Measurements from ENCODE around the gene PITPNM3.

The PITPNM3 gene

DNA sequence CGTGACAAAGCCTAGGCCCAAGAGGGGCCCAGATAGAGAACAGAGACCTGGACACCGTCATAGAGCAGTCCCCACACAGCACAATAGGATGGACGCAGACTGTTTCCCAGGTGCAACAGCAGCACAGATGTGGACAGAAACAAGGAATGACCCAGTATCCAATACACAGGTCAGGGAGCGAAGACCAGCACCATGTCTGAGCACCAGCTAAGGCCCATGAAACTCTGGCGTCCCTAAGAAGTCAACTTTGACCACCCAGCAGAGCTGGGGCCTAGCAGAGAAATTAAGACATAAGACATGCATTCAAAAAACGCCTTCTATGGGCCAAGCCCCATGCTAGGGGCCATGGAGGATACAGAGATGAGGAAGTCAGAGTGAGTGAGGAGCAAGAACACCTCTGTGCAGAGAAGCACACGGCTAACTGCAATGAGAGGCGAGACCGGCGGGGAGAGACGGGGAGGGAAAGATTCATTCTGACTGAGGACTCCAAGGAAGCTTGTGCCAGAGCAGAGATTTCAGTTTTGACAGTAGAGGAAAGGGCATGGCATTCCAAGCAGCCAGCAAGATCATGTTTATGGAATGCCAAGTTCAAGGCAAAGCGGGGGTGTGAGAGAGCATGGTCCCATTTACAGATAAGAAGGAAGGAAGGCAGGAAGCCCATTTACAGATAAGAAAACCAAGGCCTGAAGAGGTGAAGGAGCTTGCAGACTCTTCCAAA lies 50.8 kb downstream of the PITPNM3 start:
- no peak for DNase-seq (ENCODE audit: low read depth, low spot score)

DNA sequence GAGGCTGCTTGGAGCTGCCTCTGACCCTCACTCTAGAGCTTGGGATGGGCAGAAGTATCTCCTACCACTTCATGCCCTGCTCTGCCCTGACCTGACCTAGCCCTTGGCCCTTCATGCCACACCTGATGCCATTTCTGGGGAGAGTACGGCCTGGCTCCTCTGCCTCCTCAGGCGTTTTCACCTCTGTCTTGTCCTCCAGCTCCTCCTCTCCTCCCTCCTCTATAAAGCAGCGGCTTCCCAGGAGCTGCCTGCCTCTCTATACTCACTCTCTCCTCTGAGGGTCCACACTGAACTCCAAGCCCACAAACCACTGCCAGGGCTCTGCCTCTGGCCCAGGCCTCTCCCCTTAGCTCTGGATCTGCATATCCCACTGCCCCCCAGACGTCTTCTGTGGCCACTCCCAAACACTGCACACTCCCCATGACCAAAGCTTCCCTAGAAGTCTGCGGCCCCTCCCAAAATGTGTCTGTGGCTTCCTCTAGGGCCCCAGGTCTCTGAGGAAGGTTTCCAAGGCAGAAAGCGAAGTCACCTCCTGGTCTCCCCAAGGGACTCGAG lies 52.6 kb downstream of the PITPNM3 start:
- no peak overlapping the region for H3K27ac ChIP-seq
- DNase-seq (ENCODE audit: low read depth, low spot score): no peak

More for the DNA sequence above, 50.8 kb downstream of the PITPNM3 start:
- peak overlapping the region; percentile 90 for H3K27ac ChIP-seq

DNA sequence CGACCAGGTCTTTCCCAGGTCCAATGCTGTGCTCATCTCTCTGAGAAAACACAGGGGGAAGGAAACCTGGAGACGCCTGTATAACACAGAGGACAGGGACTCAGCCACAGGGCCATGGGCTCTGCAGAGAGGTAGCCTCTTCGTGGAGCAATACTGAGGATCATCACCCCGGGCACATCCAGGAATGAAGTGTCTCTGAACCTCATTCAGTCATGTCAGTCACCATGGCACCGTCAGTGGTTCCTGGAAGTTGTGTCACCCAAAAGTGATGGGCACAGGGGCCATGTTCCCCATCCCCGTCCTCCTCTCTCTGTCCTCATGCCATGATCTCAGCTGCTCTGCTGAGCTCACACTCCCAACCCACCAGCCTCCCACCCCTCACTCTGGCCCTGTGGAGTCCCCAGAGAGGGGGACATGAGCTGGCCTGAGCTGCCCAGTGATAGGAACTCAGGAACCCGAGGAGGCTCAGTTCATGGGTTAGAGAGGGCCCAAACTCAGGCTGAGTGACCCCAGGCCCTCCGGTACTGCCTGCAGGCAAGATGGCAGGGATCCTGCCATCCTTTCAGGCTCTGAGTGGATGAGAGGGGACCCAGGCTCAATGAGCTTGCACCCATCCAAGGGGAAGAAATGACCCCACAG lies 53.4 kb downstream of the PITPNM3 start:
- no peak for DNase-seq (ENCODE audit: low read depth, low spot score)
- no peak overlapping the region for H3K27ac ChIP-seq

DNA sequence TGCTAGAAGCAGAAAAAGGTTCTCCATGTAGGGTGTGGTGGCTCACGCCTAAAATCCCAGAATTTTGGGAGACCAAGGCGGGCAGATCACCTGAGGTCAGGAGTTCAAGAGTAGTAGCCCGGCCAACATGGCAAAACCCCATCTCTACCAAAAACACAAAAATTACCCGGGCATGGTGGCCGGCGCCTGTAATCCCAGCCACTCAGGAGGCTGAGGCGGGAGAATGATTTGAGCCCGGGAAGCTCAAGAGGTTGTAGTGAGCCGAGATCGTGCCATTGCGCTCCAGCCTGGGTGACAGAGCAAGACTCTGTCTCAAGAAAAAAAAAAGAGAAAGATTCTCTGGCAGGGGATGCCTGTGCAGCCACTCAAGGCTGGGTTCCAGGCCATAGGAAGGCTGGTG lies 54.2 kb downstream of the PITPNM3 start:
- DNase-seq (ENCODE audit: low read depth, low spot score): no peak
- H3K27ac ChIP-seq: no peak overlapping the region

DNA sequence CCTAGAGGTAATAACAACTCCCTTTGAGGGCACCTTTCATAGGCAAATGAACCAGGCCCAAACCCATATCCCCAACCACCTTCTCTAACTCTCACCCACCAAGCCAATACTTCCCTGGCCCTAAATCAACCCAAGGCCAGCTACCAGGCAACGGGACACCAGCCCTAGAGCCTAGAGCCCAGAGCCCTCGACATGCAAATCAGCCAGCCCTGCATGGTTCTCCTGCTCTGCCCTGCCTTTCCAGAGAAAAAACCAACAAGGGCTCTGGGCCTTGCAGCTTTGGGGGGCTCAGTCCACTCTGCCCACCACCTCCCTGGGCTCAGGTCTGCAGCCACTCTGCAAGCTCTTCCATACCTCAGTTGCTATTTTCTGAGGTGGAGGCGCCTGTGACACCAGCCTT lies 55.0 kb downstream of the PITPNM3 start:
- no peak overlapping the region for H3K27ac ChIP-seq
- no peak for DNase-seq (ENCODE audit: low read depth, low spot score)

DNA sequence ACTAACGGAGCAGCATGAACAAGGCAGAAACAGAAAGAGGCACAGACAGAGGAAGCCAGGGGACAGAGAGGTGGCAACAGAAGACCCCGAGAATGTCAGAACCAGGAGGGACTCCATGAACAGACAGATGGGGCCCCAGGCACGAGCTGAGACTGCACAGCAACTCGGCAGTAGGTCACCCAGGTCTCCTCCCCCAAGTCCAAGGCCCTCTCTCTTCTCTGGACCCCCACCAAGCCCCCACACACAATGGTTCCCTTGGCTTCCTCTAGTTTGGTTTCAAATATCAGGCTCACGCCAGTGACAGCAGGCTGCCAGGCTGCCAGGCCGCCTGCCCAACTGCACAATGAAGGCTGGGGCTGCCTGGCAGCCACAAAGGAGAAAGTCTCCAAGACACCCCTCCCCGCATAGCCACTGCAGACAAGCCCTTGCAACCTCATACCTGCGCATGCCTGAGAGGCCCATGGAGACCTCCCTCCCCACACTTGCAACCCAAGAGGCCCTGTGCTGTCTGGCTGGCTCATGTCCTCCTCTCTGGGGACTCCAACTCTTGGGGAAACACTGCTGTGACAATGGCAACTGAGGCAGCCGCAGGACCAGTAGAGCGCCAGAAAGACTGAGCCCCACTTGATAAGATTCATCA lies 57.3 kb downstream of the PITPNM3 start:
- DNase-seq (ENCODE audit: low read depth, low spot score): no peak
- no peak overlapping the region for H3K27ac ChIP-seq

DNA sequence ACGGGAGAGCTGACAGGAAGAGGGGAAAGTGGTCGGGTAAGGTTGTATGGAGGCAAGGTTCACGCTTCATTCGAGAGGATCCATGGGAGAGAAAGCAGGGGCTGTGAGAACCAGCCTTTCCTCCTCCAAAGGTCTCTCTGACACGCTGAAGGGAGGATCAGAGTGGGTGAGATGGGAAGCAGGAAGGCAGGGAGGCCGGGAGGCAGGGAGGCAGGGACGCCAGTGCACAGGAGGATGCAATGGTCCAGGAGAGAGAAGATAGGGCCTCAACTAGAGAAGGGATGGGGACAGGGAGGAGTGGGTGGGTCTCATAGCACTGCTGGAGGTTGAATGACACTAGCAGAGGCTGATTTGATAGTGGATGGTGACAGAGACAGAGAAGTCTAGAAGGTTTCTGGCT lies 58.0 kb downstream of the PITPNM3 start:
- no peak for DNase-seq (ENCODE audit: low read depth, low spot score)
- H3K27ac ChIP-seq: no peak overlapping the region

DNA sequence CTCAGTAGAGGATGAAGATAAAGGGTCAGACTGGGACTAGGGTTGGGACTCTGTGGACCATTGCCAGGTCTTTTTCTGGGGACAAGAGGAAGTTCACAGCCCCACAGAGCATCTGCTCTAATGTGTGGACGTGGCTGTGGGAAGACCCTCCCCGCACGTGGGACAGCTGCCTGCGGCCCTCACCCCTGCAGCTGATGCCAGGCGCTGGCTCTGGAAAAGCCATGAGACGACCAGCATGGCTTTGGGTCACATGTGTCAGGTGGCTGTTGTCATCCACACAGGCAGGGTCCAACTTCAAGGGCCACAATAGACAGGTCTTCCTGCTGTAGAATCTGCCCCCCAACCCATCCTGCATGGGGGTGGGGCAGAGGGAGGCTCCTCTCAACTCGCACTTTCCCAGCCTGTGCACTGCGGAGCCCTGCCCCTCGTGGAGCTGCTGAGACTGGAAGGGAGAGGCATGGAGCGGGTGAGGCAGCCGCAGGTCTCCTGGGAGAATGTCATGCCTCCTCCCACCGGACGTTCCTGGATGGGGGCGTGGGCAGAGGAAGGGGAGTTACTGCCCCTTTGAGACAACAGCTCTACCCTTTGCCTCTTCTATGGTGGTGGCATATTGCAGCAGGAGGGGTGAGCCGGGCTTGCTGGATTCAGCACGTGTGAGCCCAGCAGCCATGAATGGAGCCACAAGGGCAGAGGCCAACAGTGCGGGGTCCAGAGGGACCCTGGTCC lies 58.7 kb downstream of the PITPNM3 start:
- H3K27ac ChIP-seq: no peak overlapping the region
- no peak for DNase-seq (ENCODE audit: low read depth, low spot score)

DNA sequence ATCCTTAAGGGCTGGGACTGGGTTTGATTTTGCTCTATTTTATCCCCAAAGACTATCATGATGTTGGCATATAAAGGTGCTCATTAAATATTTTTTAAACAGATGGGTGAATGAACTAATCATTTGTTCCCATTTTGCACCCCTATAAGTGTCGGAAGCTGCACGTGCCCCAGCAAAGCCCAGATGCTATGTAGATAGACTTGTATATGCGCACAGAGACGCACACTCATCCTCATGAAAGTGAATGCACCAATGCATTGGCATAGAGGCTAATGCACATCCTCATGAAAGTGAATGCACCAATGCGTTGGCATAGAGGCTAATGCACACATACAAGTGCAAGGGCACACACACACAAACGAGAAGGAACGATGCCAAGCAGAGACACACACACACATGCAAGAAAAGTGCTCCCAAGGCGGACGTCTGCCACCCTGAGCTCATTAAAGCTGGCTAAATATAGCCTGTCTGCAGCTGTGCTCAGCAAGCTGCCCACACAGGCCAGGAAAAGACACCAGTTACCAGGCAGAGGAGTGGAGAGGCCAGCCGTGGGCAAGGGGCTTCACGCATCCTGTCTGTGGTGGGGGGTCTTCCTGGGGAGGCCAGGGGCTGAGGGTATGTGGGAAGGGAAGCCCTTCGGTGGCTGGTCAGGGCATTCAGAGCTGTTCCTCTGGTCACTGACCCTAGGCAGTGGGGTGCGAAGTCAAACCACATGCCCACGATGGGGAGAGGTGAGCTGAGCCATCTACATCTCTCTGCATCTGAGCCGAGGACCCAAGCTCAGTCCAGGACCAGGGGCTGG lies 59.5 kb downstream of the PITPNM3 start:
- no peak overlapping the region for H3K27ac ChIP-seq
- no peak for DNase-seq (ENCODE audit: low read depth, low spot score)

DNA sequence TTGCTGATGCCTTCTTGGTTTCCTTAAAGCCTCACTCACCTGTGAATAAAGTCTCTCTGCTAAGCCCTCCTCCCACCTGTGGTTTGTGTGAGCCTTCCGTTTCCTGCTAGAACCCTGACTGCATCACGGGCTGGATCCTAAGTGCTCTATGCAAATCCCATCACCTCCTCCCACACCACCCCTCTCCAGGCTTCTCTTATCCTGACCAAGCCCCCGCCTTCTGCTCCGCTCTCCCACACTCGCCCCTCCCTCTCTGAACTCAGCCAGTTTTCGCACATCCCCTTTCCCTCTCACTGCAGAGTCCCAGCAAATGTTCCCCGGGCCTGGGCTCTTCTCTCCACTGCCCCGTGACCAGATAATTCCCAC lies 60.3 kb downstream of the PITPNM3 start:
- no peak overlapping the region for H3K27ac ChIP-seq
- DNase-seq (ENCODE audit: low read depth, low spot score): no peak

DNA sequence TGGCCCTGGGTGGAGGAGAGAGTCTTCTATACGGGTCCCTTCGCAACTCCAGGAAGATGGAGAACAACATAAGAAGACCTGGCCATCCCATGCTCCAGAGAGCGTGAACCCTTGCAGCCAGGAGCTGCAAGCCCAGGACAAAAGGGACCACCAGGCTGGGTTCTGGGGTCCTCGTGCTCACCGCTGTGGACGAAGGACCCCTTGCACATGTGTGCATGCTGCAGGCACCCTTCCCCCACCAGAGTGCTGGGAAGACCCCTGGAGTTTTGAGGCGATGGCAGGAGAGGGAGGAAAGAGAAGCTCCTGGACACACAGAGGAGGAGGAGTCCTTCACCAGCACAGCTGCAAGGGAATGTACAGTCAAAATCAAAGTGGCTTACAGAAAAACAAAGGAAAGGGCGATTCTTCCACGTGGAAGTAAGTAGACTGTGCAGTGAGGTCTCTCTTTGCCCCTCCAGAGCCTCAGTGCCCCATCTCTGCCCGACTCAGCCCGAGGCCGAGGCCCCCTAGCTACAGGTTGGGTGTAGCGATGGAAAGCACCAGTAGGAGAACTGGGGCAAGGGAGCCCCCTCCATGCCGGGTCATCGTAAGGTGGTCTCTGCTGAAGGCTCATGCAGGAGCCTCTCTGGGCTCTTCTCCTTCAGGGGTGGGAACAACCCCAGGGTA lies 60.8 kb downstream of the PITPNM3 start:
- H3K27ac ChIP-seq: no peak overlapping the region
- DNase-seq (ENCODE audit: low read depth, low spot score): no peak

DNA sequence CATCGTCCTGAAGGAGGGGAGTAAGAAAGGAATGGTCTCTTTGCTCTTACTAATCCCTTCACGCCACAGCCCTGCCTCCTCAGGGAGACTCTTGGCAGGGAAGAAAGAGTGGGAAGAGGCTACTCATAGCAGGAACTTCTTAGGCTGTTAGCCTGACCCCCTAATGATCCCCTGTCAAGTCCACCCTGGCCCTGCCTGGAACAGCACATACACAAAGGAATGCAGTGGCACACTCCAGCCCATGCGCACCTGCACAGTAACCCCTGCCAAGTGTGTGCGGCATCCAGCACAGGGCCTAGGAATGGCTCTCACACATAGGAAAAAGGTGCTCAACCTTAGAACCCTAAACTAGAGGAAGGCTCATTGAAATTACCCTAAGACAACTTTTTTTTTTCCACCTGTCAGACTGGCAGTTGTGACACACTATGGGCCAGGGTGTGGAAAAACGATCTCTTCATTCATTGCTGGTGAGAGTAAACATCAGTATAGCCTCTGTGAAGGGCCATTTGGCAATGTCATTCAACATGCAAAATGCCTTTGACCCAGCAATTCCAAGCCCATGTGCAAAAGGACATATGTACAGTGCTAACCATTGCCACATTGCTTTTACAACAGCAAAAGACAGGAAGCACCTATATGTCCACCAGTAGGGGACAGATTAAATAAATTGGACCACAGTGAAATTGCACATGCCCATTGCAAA lies 62.0 kb downstream of the PITPNM3 start:
- DNase-seq (ENCODE audit: low read depth, low spot score): no peak
- no peak overlapping the region for H3K27ac ChIP-seq

DNA sequence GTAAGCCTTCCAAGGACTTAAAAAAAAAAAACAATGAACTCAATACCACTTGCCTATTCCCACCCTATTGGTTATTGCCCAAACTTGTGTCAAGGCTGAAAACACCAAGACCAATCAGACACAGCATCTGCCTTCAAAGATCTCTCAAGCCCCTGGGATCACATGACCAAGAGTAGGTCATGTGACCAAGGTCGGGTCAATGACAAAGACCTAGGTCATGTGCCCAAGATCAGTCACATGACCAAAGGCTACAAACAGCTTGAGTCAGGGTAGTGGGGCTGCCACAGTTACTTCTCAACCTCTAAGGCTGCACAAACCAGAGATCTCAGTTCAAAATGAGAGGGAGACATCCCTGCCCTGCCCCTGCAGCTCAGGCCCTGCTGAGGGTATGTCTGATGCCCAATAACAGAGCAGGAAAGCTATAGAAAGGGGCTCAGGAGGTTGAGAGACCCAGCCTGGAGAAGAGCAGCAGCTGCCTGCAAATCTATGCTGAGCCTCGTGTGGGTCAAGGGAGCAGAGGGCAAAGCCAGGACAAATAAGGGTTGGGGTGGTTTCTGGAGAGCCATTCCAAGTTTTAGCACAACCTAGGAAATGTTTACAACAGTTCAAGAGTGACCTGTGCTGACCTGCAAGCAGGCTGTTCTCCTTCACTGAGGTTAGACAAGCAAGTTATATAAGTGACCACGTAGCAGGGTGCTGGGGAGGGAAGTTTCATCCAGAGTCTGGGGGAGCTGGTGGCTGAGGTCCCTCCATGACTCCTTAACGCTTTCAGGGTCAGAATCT lies 63.3 kb downstream of the PITPNM3 start:
- DNase-seq (ENCODE audit: low read depth, low spot score): no peak

DNA sequence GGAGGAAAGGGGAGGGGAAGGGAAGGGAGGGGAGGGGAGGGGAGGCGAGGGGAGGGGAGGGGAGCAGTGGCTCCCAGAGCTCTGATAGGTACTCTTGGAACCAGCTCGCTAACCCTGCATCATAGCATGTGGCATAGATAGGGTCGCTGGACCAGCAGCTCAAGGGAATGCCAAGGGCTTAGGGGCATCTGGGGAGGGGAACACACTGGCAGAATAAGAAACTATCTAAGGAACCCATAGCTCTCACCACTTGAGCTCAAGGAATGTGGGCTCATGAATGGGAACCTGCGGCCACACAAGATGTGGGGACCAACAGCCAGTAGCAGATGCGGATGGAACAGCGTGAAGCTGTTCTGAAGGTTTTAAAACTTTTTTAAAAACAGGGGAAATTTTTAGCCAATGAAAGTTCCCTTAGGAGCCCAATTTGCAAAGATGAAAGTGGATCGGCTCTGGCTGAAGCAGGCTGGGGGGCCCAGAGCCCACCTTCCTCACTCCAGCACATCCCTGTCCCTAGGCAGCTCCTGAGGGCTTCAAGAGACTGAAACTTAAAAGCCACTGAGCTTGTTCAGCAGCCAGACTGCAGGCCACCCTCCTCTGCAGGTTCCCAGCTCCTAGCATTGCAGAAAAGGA lies 65.2 kb downstream of the PITPNM3 start:
- no peak overlapping the region for H3K27ac ChIP-seq
- no peak for DNase-seq (ENCODE audit: low read depth, low spot score)

More for the DNA sequence above, 63.3 kb downstream of the PITPNM3 start:
- H3K27ac ChIP-seq: no peak overlapping the region

DNA sequence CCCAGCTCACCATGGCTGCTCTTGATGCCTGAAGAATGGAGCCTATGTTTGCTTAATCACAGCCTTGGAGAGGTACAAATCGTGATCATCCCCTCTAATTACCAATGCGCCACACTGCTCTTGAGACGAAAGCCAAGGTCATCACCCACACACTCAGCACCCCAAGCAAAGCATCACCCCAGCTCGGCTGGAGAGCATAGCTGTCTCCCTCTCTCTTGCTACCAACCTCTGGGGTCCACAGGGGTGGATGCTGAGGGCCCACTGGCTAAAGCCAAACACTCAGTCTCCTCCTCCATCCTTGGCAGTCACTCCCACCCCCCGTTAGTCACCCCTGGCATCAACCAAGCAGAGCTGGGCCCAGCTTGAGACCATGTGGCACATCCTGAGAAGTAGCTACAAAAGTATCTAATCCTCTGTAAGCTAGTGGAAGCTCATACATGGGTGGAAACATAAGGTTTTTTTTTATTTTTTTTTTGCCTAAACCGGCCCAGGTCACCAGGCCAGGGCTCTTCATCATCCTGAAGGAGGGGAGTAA lies 67.3 kb downstream of the PITPNM3 start:
- H3K27ac ChIP-seq: no peak overlapping the region
- DNase-seq (ENCODE audit: low read depth, low spot score): no peak

DNA sequence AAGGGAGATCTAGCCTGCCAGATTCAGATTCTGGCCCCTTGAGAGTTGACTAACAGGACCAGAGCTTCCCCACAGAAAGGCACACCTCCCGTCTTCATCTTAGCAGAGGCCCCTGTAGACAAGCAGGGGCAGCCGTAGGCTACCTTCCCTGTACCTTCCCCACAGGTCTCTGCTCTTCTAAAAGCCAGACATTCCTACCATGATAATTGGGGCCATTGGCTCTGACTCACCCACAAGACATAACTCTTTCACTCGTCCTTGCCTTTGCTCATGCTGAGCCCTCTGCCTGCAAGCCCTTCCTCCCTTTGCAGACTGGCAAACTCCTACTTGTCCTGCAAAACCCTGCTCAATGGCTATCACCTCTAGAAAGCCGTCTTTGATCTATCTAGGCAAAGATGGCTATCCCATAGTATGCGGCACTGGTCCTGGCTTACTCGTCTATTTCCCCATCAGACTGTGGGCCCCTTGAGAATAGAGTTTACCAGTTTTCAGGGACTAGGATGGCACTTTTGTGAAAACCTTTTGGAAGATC lies 68.3 kb downstream of the PITPNM3 start:
- DNase-seq (ENCODE audit: low read depth, low spot score): no peak
- no peak overlapping the region for H3K27ac ChIP-seq
